GM18519 (cell line): ENCODE results near the gene PLCXD1.

ENCODE experiments used
- ATAC-seq: cut with Tn5 transposase; IDR thresholded peaks from one replicate; pipeline ENCODE4 v1.9.1; 2021; ENCODE audit warnings: mild to moderate bottlenecking, moderate library complexity; ENCODE audit not compliant: unreplicated experiment, low FRiP score

The PLCXD1 gene

GRCh38 chrX:332916-333610 is 51.9 kb downstream of the PLCXD1 start:
- ATAC-seq = no peak

GRCh38 chrX:333611-334311 is 52.6 kb downstream of the PLCXD1 start:
- no peak for ATAC-seq

- ATAC-seq = no peak
These were observed 53.2 kb downstream of the PLCXD1 start for GRCh38 chrX:334331-334891.

GRCh38 chrX:334971-335757 is 54.0 kb downstream of the PLCXD1 start:
- ATAC-seq = no peak

GRCh38 chrX:335758-336155 is 54.6 kb downstream of the PLCXD1 start:
- no peak for ATAC-seq

GRCh38 chrX:336227-336626 is 55.0 kb downstream of the PLCXD1 start:
- ATAC-seq = no peak

GRCh38 chrX:337331-337831 is 56.2 kb downstream of the PLCXD1 start:
- ATAC-seq = no peak

GRCh38 chrX:338281-338835 is 57.2 kb downstream of the PLCXD1 start:
- ATAC-seq = no peak

- ATAC-seq = no peak
These were observed 57.7 kb downstream of the PLCXD1 start for GRCh38 chrX:338836-339400.

- no peak for ATAC-seq
These were observed 58.9 kb downstream of the PLCXD1 start for GRCh38 chrX:340121-340520.

- no peak for ATAC-seq
These were observed 59.7 kb downstream of the PLCXD1 start for GRCh38 chrX:340641-341423.

- no peak for ATAC-seq
These were observed 60.4 kb downstream of the PLCXD1 start for GRCh38 chrX:341541-342101.

- no peak for ATAC-seq
These were observed 63.3 kb downstream of the PLCXD1 start for GRCh38 chrX:344371-344901.

- no peak for ATAC-seq
These were observed 64.1 kb downstream of the PLCXD1 start for GRCh38 chrX:345020-345925.

GRCh38 chrX:346034-346813 is 65.0 kb downstream of the PLCXD1 start:
- ATAC-seq = no peak

- no peak for ATAC-seq
These were observed 66.4 kb downstream of the PLCXD1 start for GRCh38 chrX:347351-348117.
